OCI-LY7 (cell line): Measurements from ENCODE around the gene GFRA3. TPM values are rescaled to one million over a fixed set of nuclear protein-coding genes. Genes with fewer than 3 reads are reported as not detected.

ENCODE experiments used
- BruUV-seq: library from RNA; stranded (reverse); fragments of 400-500 nt; replicated peaks from 2 replicates; lab custom pipeline; 2021; lab: Mats Ljungman, UMichigan
- CTCF ChIA-PET: fragments of 300-600 bp; sonication (Branson Sonifier 250); formaldehyde crosslinking; loops from one replicate; lab custom pipeline; 2022; ENCODE audit warnings: antibody characterized with exemption; ENCODE audit not compliant: unreplicated experiment; lab: Charles Lee
- POLR2A ChIA-PET: fragments of 300-600 bp; sonication (Branson Sonifier 250); formaldehyde crosslinking; loops from one replicate; lab custom pipeline; 2022; ENCODE audit warnings: antibody characterized with exemption; lab: Charles Lee
- DNase-seq: peaks from one replicate; pipeline ENCODE4 v3.0.0-alpha.2; 2015; ENCODE audit warnings: low spot score
- H2AFZ ChIP-seq: fragments of 200-600 bp; sonication (generic), shearing (Covaris generic); 2 replicates; pipeline ENCODE4 v1.6.1; 2014; ENCODE audit warnings: mild to moderate bottlenecking, antibody characterized with exemption, low read length, moderate library complexity
- H3K27ac ChIP-seq: fragments of 200-600 bp; sonication (generic); 2 replicates; pipeline ENCODE4 v1.5.1; 2014; ENCODE audit warnings: mixed run types, low read depth, mild to moderate bottlenecking, moderate library complexity, low read length, inconsistent platforms; ENCODE audit not compliant: poor library complexity, severe bottlenecking
- H3K36me3 ChIP-seq: fragments of 200-600 bp; sonication (generic); 2 replicates; pipeline ENCODE4 v1.6.1; 2014; ENCODE audit warnings: mild to moderate bottlenecking, antibody characterized with exemption, low read length, moderate library complexity, mixed read lengths; ENCODE audit not compliant: insufficient read depth
- H3K4me1 ChIP-seq: fragments of 200-600 bp; sonication (generic); 2 replicates; pipeline ENCODE4 v1.5.1; 2014; ENCODE audit warnings: mild to moderate bottlenecking, low read length; ENCODE audit not compliant: insufficient read depth, poor library complexity, severe bottlenecking
- H3K4me2 ChIP-seq: fragments of 200-600 bp; sonication (generic); 2 replicates; pipeline ENCODE4 v1.6.1; 2014; ENCODE audit warnings: mild to moderate bottlenecking, low read length
- H3K4me3 ChIP-seq: fragments of 200-600 bp; sonication (generic); 2 replicates; pipeline ENCODE4 v1.5.1; 2014; ENCODE audit warnings: mild to moderate bottlenecking, low read depth, low read length; ENCODE audit not compliant: poor library complexity, severe bottlenecking
- H3K79me2 ChIP-seq: fragments of 200-600 bp; sonication (generic); 2 replicates; pipeline ENCODE4 v1.6.1; 2016; ENCODE audit warnings: low read depth, mild to moderate bottlenecking, low read length, moderate library complexity, mixed read lengths; ENCODE audit not compliant: insufficient read depth
- H3K9me2 ChIP-seq: fragments of 200-600 bp; sonication (generic); 2 replicates; pipeline ENCODE4 v1.6.1; 2016; ENCODE audit warnings: mild to moderate bottlenecking, low read length, mixed read lengths; ENCODE audit not compliant: insufficient read depth
- H3K9me3 ChIP-seq: fragments of 200-600 bp; sonication (generic); 2 replicates; pipeline ENCODE4 v1.6.1; 2014; ENCODE audit warnings: mild to moderate bottlenecking, mixed run types, low read length, mixed read lengths
- H4K20me1 ChIP-seq: fragments of 200-600 bp; sonication (generic); 2 replicates; pipeline ENCODE4 v1.6.1; 2014; ENCODE audit warnings: mild to moderate bottlenecking, antibody characterized with exemption, low read length, moderate library complexity, mixed read lengths; ENCODE audit not compliant: insufficient read depth
- CTCF ChIP-seq: fragments of 200-600 bp; sonication (generic); conservative IDR thresholded peaks from 2 replicates; pipeline ENCODE4 v1.5.1; 2014; ENCODE audit warnings: mild to moderate bottlenecking, antibody characterized with exemption, low read length, moderate library complexity, mixed read lengths
- EZH2phosphoT487 ChIP-seq: fragments of 200-600 bp; sonication (generic); IDR thresholded peaks from 2 replicates; pipeline ENCODE4 v1.6.1; 2018; ENCODE audit warnings: low read depth, borderline replicate concordance, mild to moderate bottlenecking, mixed run types, antibody characterized with exemption, low read length, moderate library complexity, mixed read lengths
- intact Hi-C: fragments of 100-400 bp; cut with micrococcal nuclease; formaldehyde crosslinking; loops from one replicate; pipeline ENCODE4 v1.10.0; 2022; ENCODE audit not compliant: unreplicated experiment
- total RNA-seq, 2 experiments: library from RNA; depleted of rRNA in 1 of 2; stranded (reverse); fragments of >200 nt in 1 of 2; shearing (Covaris generic) in 1 of 2; gene quantifications; 2 replicates each; pipeline ENCODE4 v1.2.3, GENCODE V29; 2014 to 2022

GFRA3 gene
- total RNA-seq, 2 experiments from 2014 or later: not detected

- Histone ChIP-seq H3K4me3 (no peak overlapping the region), H3K4me1 (no peaks in the 10 kb centered on the region), H3K9me2 (no peaks in the 10 kb centered on the region), H3K79me2 (no peaks in the 10 kb centered on the region), H3K27ac (no peak overlapping the region), H4K20me1 (no peaks in the 10 kb centered on the region), H3K9me3 (no peaks in the 10 kb centered on the region), H2AFZ (no peak overlapping the region), H3K4me2 (no peak overlapping the region), H3K36me3 (no peaks in the 10 kb centered on the region)
- TF ChIP-seq EZH2phosphoT487 (no peak), CTCF (no peak)
- BruUV-seq: no TSS peak
- intact Hi-C loops: no loop called here
- ChIA-PET POLR2A (interaction anchor here (0.6 to 0.9 kb wide), 4 partner anchors 25 to 194 kb away, joined by 3 read pairs; no protein-coding TSS in a partner anchor), CTCF (no interaction called here)
- DNase-seq: no peak
These were observed 33.6 kb downstream of the GFRA3 start for GRCh38 chr5:138240650-138241385.

GRCh38 chr5:138238034-138238433 is 36.4 kb downstream of the GFRA3 start:
- H3K9me3 ChIP-seq: no peaks in the 10 kb centered on the region
- H4K20me1 ChIP-seq: no peaks in the 10 kb centered on the region
- H3K4me1 ChIP-seq: no peaks in the 10 kb centered on the region
- no peaks in the 10 kb centered on the region for H3K9me2 ChIP-seq
- TF ChIP-seq EZH2phosphoT487: no peak
- TF ChIP-seq CTCF: no peak
- no TSS peak for BruUV-seq
- H3K27ac ChIP-seq: no peak overlapping the region
- CTCF ChIA-PET: no interaction called here
- H3K4me2 ChIP-seq: no peak overlapping the region
- no peak for DNase-seq
- no peak overlapping the region for H2AFZ ChIP-seq
- intact Hi-C loops: no loop called here
- no peak overlapping the region for H3K4me3 ChIP-seq
- H3K79me2 ChIP-seq: no peaks in the 10 kb centered on the region
- POLR2A ChIA-PET: no interaction called here
- no peaks in the 10 kb centered on the region for H3K36me3 ChIP-seq

GRCh38 chr5:138234651-138235050 is 39.8 kb downstream of the GFRA3 start:
- no peaks in the 10 kb centered on the region for H3K4me1 ChIP-seq
- no peak for TF ChIP-seq EZH2phosphoT487
- TF ChIP-seq CTCF: no peak
- ChIA-PET POLR2A (interaction anchor here (0.7 to 1.5 kb wide), 4 partner anchors 17 to 1419 kb away, joined by 3 to 4 read pairs (median 4); partner anchors contain the start of gene CDC23), CTCF (no interaction called here)
- H4K20me1 ChIP-seq: no peaks in the 10 kb centered on the region
- H3K4me2 ChIP-seq: no peak overlapping the region
- intact Hi-C loops: no loop called here
- H3K36me3 ChIP-seq: no peaks in the 10 kb centered on the region
- no peak overlapping the region for H3K27ac ChIP-seq
- no peak overlapping the region for H3K4me3 ChIP-seq
- H3K9me2 ChIP-seq: no peaks in the 10 kb centered on the region
- BruUV-seq: no TSS peak
- H3K9me3 ChIP-seq: no peaks in the 10 kb centered on the region
- no peak for DNase-seq
- H2AFZ ChIP-seq: no peak overlapping the region
- no peaks in the 10 kb centered on the region for H3K79me2 ChIP-seq
